ENCODE data around the gene CHKB.

The CHKB gene

DNA sequence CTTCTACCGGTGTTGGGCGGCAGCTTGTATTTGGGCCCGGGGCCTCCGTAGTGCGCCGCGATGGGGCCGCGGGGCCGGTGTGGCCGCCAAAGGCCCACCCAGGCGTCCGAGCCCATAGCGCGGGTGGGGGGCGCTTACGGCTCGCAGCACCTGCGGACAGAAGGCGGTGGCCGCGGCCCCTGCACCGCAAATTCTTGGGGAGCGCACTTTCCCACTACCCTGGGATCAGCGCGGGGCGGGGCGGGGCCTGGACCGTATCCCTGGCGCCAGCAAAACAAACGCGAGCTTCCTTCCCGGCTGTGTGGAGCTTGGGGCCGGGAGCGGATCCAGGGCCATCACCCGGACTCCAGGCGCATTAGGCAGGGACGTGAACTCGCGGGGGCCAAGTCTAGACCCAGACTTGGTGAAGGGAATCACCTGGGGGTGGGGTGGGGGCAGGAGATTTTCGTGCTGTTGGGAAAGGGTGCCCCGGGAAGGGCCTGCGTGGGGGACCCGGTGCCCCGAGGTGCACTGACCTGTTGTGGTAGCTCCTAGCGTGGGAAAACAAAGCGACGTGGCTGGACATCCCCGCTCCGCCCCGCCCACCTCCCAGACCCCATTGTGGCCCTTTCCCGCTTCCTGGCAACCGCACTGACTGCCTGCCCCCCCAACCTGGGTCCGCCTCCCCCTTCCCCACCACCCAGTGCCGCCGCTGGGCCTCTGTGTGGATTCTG, 50.5 kb downstream of the CHKB start:
- peak; percentile 37 for DNase-seq
- Mint-ChIP-seq H3K4me3 (peak overlapping the region; percentile 90), H3K27ac (peak overlapping the region; percentile 97), H3K4me1 (ENCODE audit: low read depth) (peaks cover 53% of the 10 kb centered on the region), H3K9me3 (no peaks in the 10 kb centered on the region), H3K27me3 (no peaks in the 10 kb centered on the region), H3K36me3 (ENCODE audit: low read depth) (peaks cover 22% of the 10 kb centered on the region)

DNA sequence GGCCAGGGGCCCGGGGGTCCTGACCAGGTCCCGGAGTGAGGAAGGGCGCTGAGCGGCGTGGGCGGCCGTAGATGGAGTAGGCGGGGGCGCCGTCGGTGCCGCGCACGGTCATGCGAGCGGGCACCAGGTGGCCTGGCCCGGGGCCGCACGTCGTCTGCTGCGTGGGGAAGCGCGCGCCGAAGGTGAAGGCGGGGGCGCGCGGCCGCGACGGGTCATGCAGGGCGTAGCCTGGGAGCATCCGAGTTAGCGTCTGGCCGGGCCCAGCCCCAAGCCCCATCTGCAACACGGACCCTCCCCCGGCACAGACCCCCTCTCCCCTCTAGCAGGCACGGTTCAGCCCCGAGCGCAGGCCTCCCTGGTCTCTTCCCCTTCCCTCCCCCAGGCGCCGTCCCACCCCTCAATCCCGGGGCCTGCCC, 51.1 kb downstream of the CHKB start:
- DNase-seq, result peak; percentile 84
- peak overlapping the region; percentile 90 for H3K4me3 Mint-ChIP-seq
- no peaks in the 10 kb centered on the region for H3K9me3 Mint-ChIP-seq
- H3K27me3 Mint-ChIP-seq, result no peaks in the 10 kb centered on the region
- peak overlapping the region; percentile 97 for H3K27ac Mint-ChIP-seq
- H3K4me1 Mint-ChIP-seq (ENCODE audit: low read depth), result peaks cover 54% of the 10 kb centered on the region
- H3K36me3 Mint-ChIP-seq (ENCODE audit: low read depth), result peaks cover 24% of the 10 kb centered on the region

DNA sequence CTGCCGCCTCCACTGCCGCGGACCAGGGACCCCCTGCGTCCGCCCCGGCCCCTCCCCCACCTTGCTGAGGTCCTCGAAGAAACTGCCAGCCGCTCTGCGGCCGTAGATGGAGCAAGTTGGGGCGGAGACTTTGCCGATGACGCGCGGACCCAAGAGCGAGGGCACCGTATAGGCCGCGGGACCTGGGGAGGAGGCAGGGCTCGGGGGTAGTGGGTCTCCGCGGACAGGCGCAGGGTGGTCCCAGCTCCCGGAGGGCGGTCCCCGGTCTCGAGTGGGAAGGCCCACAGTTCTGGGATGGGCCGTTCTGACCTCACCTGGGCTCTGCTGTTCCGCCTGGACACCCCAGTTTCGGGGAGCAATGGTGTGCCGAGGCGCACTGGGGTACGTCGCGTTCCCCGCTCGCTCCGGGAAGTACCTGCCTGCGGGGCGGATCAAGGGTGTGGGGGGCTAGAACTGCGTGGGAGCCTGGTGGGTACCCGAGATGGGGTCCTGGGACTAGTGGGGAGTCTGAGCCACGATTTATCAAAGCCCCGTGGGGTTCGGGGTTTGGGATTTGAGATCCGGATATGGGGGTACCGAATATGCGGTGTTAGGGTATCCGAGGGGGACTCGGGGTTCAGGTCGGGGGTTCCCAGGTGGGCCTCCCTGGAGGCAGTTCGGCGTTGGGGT, 51.6 kb downstream of the CHKB start:
- H3K27ac Mint-ChIP-seq, result peak overlapping the region; percentile 97
- DNase-seq, result peak; percentile 89
- peak overlapping the region; percentile 90 for H3K4me3 Mint-ChIP-seq
- H3K36me3 Mint-ChIP-seq (ENCODE audit: low read depth), result peaks cover 24% of the 10 kb centered on the region
- H3K4me1 Mint-ChIP-seq (ENCODE audit: low read depth), result peaks cover 49% of the 10 kb centered on the region
- H3K9me3 Mint-ChIP-seq, result no peaks in the 10 kb centered on the region
- no peaks in the 10 kb centered on the region for H3K27me3 Mint-ChIP-seq

GRCh38 chr22:50530580-50530876, 52.1 kb downstream of the CHKB start:
- no peaks in the 10 kb centered on the region for H3K27me3 Mint-ChIP-seq
- peaks cover 49% of the 10 kb centered on the region for H3K4me1 Mint-ChIP-seq (ENCODE audit: low read depth)
- peaks cover 24% of the 10 kb centered on the region for H3K36me3 Mint-ChIP-seq (ENCODE audit: low read depth)
- DNase-seq, result no peak
- H3K4me3 Mint-ChIP-seq, result peak overlapping the region; percentile 90
- no peaks in the 10 kb centered on the region for H3K9me3 Mint-ChIP-seq
- H3K27ac Mint-ChIP-seq, result peak overlapping the region; percentile 97

DNA sequence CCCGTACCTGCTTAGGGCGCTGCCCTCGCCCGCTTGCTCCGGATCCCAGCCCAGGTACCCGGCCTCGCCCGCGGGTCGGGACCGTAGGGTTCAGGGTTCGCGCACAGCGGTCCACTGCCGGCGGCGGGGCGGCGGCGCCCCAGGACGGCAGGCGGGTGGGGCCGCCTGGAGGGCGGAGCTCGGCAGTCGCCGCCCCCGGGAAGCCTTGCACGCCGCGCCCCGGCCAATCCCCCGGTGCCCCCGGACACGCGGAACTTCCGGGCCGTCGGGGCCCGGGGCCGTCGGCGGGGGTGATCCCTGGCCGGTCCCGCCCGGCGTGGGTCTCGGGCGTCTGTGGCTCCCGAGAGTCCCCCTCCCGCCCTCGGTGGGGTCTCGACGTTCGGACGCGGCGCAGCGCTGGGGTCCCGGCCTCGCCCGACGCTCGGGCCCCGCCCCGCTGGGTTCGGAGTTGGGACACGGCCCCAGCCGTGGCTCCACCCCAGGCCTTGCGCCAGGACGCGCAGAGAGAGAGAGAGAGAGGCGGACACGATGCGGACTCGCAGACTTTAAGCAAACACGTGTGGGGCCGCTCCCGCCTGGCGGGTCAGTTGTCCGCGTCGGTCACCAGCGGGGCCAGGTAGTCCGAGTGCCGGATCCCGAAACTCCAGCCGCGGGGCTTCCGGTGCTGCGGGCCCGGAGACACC, 52.6 kb downstream of the CHKB start, which contains the start of gene TYMP:
Gene TYMP (minus strand): TSS at position 116 of the 683 bp plus-strand sequence. CDS start 303 bp downstream, outside the sequence.
- DNase-seq, result peak; percentile 86
- Mint-ChIP-seq H3K27me3 (no peaks in the 10 kb centered on the region), H3K4me1 (ENCODE audit: low read depth) (peaks cover 49% of the 10 kb centered on the region), H3K9me3 (no peaks in the 10 kb centered on the region), H3K4me3 (peak within 1 kb of the TSS; percentile 90), H3K27ac (peak within 1 kb of the TSS; percentile 97), H3K36me3 (ENCODE audit: low read depth) (peaks cover 24% of the 10 kb centered on the region)

- peaks cover 30% of the 10 kb centered on the region for H3K36me3 Mint-ChIP-seq (ENCODE audit: low read depth)
- H3K27ac Mint-ChIP-seq, result peak overlapping the region; percentile 71
- DNase-seq, result no peak
- peak overlapping the region; percentile 83 for H3K4me3 Mint-ChIP-seq
- H3K4me1 Mint-ChIP-seq (ENCODE audit: low read depth), result peaks cover 51% of the 10 kb centered on the region
- H3K9me3 Mint-ChIP-seq, result no peaks in the 10 kb centered on the region
- H3K27me3 Mint-ChIP-seq, result no peaks in the 10 kb centered on the region
Measured at GRCh38 chr22:50529416-50529896, 53.2 kb downstream of the CHKB start.
